Measurements from ENCODE around the gene CHD2.

CHD2 gene

DNA sequence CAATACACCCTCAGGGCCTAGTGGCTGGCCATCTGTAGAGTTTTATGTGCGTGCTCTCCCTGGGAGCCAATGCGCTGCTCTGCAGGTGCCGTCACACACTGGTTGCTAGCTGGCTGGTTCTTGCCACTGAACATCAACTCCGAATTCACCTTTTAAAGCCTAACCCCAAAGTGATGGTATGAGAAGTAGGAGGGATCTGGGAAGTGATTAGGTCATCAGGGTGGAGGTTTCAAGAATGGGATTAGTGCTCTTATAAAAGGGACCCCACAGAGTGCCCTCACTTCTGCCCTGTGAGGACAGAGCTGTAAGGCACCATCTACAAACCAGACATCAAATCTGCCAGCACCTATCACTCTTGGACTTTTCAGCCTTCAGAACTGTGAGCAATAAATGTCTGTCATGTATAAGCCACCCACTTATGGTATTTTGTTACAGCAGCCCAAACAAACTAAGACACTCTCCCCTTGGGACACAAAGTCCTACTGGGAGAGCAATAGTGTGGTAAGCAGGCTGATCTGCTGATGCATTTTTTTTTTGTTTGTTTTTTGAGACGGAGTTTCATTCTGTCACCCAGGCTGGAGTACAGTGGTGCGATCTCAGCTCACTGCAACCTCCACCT is 168.6 kb downstream of the CHD2 start:
- TF ChIP-seq, protein P1, sequence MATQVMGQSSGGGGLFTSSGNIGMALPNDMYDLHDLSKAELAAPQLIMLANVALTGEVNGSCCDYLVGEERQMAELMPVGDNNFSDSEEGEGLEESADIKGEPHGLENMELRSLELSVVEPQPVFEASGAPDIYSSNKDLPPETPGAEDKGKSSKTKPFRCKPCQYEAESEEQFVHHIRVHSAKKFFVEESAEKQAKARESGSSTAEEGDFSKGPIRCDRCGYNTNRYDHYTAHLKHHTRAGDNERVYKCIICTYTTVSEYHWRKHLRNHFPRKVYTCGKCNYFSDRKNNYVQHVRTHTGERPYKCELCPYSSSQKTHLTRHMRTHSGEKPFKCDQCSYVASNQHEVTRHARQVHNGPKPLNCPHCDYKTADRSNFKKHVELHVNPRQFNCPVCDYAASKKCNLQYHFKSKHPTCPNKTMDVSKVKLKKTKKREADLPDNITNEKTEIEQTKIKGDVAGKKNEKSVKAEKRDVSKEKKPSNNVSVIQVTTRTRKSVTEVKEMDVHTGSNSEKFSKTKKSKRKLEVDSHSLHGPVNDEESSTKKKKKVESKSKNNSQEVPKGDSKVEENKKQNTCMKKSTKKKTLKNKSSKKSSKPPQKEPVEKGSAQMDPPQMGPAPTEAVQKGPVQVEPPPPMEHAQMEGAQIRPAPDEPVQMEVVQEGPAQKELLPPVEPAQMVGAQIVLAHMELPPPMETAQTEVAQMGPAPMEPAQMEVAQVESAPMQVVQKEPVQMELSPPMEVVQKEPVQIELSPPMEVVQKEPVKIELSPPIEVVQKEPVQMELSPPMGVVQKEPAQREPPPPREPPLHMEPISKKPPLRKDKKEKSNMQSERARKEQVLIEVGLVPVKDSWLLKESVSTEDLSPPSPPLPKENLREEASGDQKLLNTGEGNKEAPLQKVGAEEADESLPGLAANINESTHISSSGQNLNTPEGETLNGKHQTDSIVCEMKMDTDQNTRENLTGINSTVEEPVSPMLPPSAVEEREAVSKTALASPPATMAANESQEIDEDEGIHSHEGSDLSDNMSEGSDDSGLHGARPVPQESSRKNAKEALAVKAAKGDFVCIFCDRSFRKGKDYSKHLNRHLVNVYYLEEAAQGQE (IDR thresholded peaks at IDR 0.05; ENCODE audit: insufficient read depth in 1 of 2, low read depth in 2 of 2, low read length in 2 of 2): no peak
- no peak for TF ChIP-seq TAF1 (IDR thresholded peaks at IDR 0.05; ENCODE audit: borderline replicate concordance, insufficient read depth, low read length)
- no peak for TF ChIP-seq FOXP2 (optimal IDR thresholded peaks at IDR 0.05; ENCODE audit: borderline replicate concordance, extremely low read depth, extremely low read length, insufficient read depth)
- no peak for TF ChIP-seq POLR2AphosphoS5 (IDR thresholded peaks at IDR 0.05; ENCODE audit: low read depth, low read length)
- no peak for TF ChIP-seq SIN3A (IDR thresholded peaks at IDR 0.05; ENCODE audit: borderline replicate concordance, insufficient read depth, low read length)

DNA sequence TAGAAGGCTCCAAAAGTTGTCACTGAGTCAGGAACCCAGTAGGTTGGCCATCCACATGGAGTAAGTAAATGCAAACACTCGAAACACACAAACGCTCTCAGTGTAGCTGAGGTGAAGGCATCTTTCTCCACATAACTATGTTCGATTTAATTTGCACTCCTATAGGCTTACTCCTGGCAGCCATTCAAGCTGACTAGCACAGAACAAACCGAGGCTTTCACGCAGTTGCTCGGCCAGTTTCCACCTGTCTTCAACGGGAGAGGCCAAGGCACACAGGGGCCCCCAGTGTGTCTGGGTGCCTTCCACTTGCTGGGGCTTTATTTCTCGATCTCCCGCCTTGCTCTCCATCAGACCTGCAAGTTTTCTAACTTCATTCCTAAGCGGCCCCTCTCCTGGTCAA is 170.0 kb downstream of the CHD2 start:
- TF ChIP-seq FOXP2 (optimal IDR thresholded peaks at IDR 0.05; ENCODE audit: borderline replicate concordance, extremely low read depth, extremely low read length, insufficient read depth): no peak
- TF ChIP-seq POLR2AphosphoS5 (IDR thresholded peaks at IDR 0.05; ENCODE audit: low read depth, low read length): no peak
- TF ChIP-seq SIN3A (IDR thresholded peaks at IDR 0.05; ENCODE audit: borderline replicate concordance, insufficient read depth, low read length): no peak
- no peak for TF ChIP-seq TAF1 (IDR thresholded peaks at IDR 0.05; ENCODE audit: borderline replicate concordance, insufficient read depth, low read length)
- TF ChIP-seq, protein P1 (IDR thresholded peaks at IDR 0.05; ENCODE audit: insufficient read depth in 1 of 2, low read depth in 2 of 2, low read length in 2 of 2): no peak

DNA sequence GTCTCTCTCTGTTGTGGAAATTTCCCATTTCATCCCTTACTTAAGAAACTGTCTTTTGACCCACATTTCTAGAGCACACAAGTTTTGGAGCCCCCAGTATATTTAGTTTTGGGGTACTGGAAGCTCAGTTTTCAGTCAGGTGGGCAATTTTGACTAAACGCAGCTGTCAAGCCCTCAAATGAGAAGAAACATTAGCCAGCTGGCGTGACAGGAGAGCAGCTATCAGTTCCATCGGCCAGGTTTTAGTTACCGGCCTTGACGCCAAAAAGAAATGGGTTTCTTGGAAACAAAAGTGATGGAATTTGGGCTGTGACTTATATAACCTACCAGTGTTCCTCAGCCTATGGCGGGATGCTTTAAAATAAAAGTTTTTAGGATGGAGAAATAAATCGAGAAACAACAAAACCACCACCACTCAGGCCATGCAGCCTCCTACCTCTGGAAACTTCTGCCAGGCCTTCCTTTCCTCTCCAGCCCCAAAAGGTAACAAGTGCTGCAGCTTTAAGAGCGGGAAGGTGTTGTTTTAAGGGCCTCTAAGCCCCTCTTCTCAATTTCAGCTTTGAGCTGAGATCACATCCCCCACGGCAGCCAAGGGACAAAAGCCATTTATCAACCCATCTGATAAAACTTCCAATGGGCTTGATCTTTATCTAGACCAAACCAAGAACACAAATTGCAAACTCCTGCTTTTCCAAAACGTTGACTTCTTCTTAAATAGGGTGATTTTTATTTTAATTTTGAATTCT is 170.6 kb downstream of the CHD2 start:
- no peak for TF ChIP-seq POLR2AphosphoS5 (IDR thresholded peaks at IDR 0.05; ENCODE audit: low read depth, low read length)
- no peak for TF ChIP-seq FOXP2 (optimal IDR thresholded peaks at IDR 0.05; ENCODE audit: borderline replicate concordance, extremely low read depth, extremely low read length, insufficient read depth)
- no peak for TF ChIP-seq SIN3A (IDR thresholded peaks at IDR 0.05; ENCODE audit: borderline replicate concordance, insufficient read depth, low read length)

DNA sequence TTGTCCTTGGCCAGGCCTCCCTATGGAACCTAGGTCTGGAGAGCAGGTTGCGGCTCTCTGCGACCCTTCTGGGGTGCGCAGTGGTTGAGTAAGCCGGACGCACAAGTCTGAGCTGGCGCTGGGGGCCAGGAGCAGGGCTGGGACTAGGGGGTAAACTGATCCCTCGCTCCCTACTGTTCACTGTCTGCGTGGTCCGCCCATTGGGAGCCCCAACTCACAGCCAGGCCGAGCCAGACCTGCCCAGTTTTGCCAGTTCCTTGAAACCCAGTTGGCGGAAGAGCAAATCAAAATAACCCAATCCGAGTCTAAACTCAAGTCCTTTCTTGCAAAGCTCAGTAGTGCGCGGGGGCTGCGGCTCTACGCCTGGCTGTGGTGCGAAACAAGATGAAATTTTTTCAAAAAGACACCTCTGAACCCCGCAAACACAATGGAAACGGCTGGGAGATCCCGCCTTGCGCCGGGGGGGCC is 171.4 kb downstream of the CHD2 start:
- TF ChIP-seq TAF1 (IDR thresholded peaks at IDR 0.05; ENCODE audit: borderline replicate concordance, insufficient read depth, low read length): no peak
- TF ChIP-seq, protein P1 (IDR thresholded peaks at IDR 0.05; ENCODE audit: insufficient read depth in 1 of 2, low read depth in 2 of 2, low read length in 2 of 2): no peak
- TF ChIP-seq FOXP2 (optimal IDR thresholded peaks at IDR 0.05; ENCODE audit: borderline replicate concordance, extremely low read depth, extremely low read length, insufficient read depth): no peak
- TF ChIP-seq SIN3A (IDR thresholded peaks at IDR 0.05; ENCODE audit: borderline replicate concordance, insufficient read depth, low read length): no peak
- no peak for TF ChIP-seq POLR2AphosphoS5 (IDR thresholded peaks at IDR 0.05; ENCODE audit: low read depth, low read length)

DNA sequence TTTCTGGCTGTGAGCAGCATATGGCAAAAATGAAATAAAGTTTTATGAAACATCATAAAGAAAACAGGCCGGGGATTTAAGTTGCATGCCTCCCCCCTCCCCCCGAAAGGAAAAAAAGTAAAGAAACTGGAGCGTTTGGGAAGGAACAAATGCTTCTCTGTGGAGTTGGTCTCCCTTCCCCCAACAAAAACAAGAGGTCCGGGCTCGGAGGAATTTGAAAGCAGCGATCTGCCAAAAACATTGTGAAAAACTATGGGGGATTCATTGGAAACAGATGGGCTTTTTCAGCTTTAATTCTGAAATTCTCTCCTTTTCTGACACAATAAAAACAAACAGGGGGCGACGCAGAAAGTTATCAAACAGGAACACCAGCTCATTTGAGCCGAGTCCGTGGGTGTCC is 171.9 kb downstream of the CHD2 start:
- TF ChIP-seq POLR2AphosphoS5 (IDR thresholded peaks at IDR 0.05; ENCODE audit: low read depth, low read length): no peak

Data from PFSK-1 (cell line).